IMR-90 (cell line): ENCODE data around the gene SNRNP35. TPM values are rescaled to one million over a fixed set of nuclear protein-coding genes. Genes with fewer than 3 reads are reported as not detected.

ENCODE experiments used
- ATAC-seq: fragments of 200-7000 bp; cut with Tn5 transposase; 2 replicates; pipeline ENCODE4 v1.9.1; 2020; ENCODE audit warnings: low read depth, mild to moderate bottlenecking, moderate library complexity
- BruUV-seq: library from RNA; stranded (reverse); fragments of 400-500 nt; replicated peaks from 2 replicates; lab custom pipeline; 2021; lab: Mats Ljungman, UMichigan
- CTCF ChIA-PET: fragments of 300-600 bp; formaldehyde crosslinking; extraction: SDS; loops from one replicate; lab custom pipeline; 2021; ENCODE audit warnings: antibody characterized with exemption; lab: Yijun Ruan, JAX
- POLR2A ChIA-PET: fragments of 300-600 bp; sonication (Branson Sonifier 250); formaldehyde crosslinking; loops from one replicate; lab custom pipeline; 2022; ENCODE audit warnings: antibody characterized with exemption; ENCODE audit not compliant: unreplicated experiment; lab: Charles Lee
- DNase-seq: peaks from one replicate; pipeline ENCODE4 v3.0.0; 2013
- H2AFZ ChIP-seq: replicated peaks from 2 replicates; pipeline ENCODE3; 2013; ENCODE audit warnings: low read length, mild to moderate bottlenecking; ENCODE audit not compliant: poor library complexity
- H2AK5ac ChIP-seq: 2 replicates; pipeline ENCODE4 v1.6.1; 2013; ENCODE audit warnings: low read depth, low read length, inconsistent platforms
- H2AK9ac ChIP-seq: replicated peaks from 2 replicates; pipeline ENCODE3; 2013; ENCODE audit warnings: mild to moderate bottlenecking, low read depth, low read length, moderate library complexity; ENCODE audit not compliant: poor library complexity
- H2BK120ac ChIP-seq: 2 replicates; pipeline ENCODE4 v1.6.1; 2013; ENCODE audit warnings: low read depth, low read length, inconsistent platforms
- H2BK15ac ChIP-seq: 3 replicates; pipeline ENCODE4 v1.6.1; 2013; ENCODE audit warnings: low read depth, low read length, inconsistent platforms
- H2BK20ac ChIP-seq: 2 replicates; pipeline ENCODE4 v1.6.1; 2013; ENCODE audit warnings: low read depth, mild to moderate bottlenecking, inconsistent platforms, low read length, moderate library complexity
- H2BK5ac ChIP-seq: 2 replicates; pipeline ENCODE4 v1.6.1; 2013; ENCODE audit warnings: mild to moderate bottlenecking, low read depth, low read length, inconsistent platforms; ENCODE audit not compliant: poor library complexity, severe bottlenecking
- H3K14ac ChIP-seq: replicated peaks from 2 replicates; pipeline ENCODE4 v1.6.1; 2013; ENCODE audit warnings: low read depth, low read length, inconsistent platforms
- H3K18ac ChIP-seq: 2 replicates; pipeline ENCODE4 v1.6.1; 2013; ENCODE audit warnings: low read depth, low read length, control low read depth
- H3K23ac ChIP-seq: 2 replicates; pipeline ENCODE4 v1.6.1; 2013; ENCODE audit warnings: low read depth, low read length, inconsistent platforms
- H3K27ac ChIP-seq: 2 replicates; pipeline ENCODE4 v1.5.1; 2013; ENCODE audit warnings: mild to moderate bottlenecking, control low read depth, low read length; ENCODE audit not compliant: insufficient read depth
- H3K27me3 ChIP-seq: 2 replicates; pipeline ENCODE4 v1.6.1; 2013; ENCODE audit warnings: low read length; ENCODE audit not compliant: control insufficient read depth, insufficient read depth
- H3K36me3 ChIP-seq: 2 replicates; pipeline ENCODE4 v1.6.1; 2013; ENCODE audit warnings: low read length, mixed read lengths; ENCODE audit not compliant: control insufficient read depth, insufficient read depth
- H3K4ac ChIP-seq: 2 replicates; pipeline ENCODE4 v1.6.1; 2013; ENCODE audit warnings: low read depth, low read length, inconsistent platforms
- H3K4me1 ChIP-seq: 2 replicates; pipeline ENCODE4 v1.6.1; 2013; ENCODE audit warnings: low read length, mixed read lengths; ENCODE audit not compliant: control insufficient read depth, insufficient read depth
- H3K4me2 ChIP-seq: 2 replicates; pipeline ENCODE4 v1.6.1; 2013; ENCODE audit warnings: low read depth, mild to moderate bottlenecking, control low read depth, low read length, moderate library complexity
- H3K4me3 ChIP-seq: 2 replicates; pipeline ENCODE4 v1.5.1; 2013; ENCODE audit warnings: low read depth, mild to moderate bottlenecking, control low read depth, low read length, moderate library complexity; ENCODE audit not compliant: insufficient read depth
- H3K56ac ChIP-seq: 2 replicates; pipeline ENCODE4 v1.6.1; 2013; ENCODE audit warnings: low read length, inconsistent platforms; ENCODE audit not compliant: insufficient read depth; ENCODE audit errors: extremely low read depth
- H3K79me1 ChIP-seq, 2 experiments: 2 replicates each; pipeline ENCODE4 v1.6.1; 2013; ENCODE audit warnings: low read length in 2 of 2, inconsistent platforms in 1 of 2, low read depth in 1 of 2
- H3K9ac ChIP-seq: 2 replicates; pipeline ENCODE4 v1.6.1; 2013; ENCODE audit warnings: low read depth, low read length, control low read depth
- H3K9me1 ChIP-seq: 2 replicates; pipeline ENCODE4 v1.6.1; 2013; ENCODE audit warnings: low read length, inconsistent platforms; ENCODE audit not compliant: insufficient read depth
- H3K9me3 ChIP-seq: 2 replicates; pipeline ENCODE4 v1.6.1; 2013; ENCODE audit warnings: low read length; ENCODE audit not compliant: control insufficient read depth, insufficient read depth
- H4K20me1 ChIP-seq: 2 replicates; pipeline ENCODE4 v1.6.1; 2013; ENCODE audit warnings: low read length, inconsistent platforms; ENCODE audit not compliant: insufficient read depth
- H4K5ac ChIP-seq: 2 replicates; pipeline ENCODE4 v1.6.1; 2013; ENCODE audit warnings: mild to moderate bottlenecking, low read depth, low read length, control low read depth
- H4K8ac ChIP-seq, 2 experiments: 2 replicates each; pipeline ENCODE4 v1.6.1; 2013; ENCODE audit warnings: low read depth in 2 of 2, low read length in 2 of 2, control low read depth in 1 of 2, inconsistent platforms in 1 of 2
- H4K91ac ChIP-seq: 2 replicates; pipeline ENCODE4 v1.6.1; 2013; ENCODE audit warnings: low read depth, low read length, inconsistent platforms; ENCODE audit not compliant: insufficient read depth
- CTCF ChIP-seq: conservative IDR thresholded peaks from 2 replicates; pipeline ENCODE4 v1.5.1; 2012; ENCODE audit warnings: mild to moderate bottlenecking, low read depth, low read length, improper control_type of control experiment
- FOS ChIP-seq: fragments of 150-350 bp; IDR thresholded peaks from 2 replicates; pipeline ENCODE4 v1.6.1; 2016; ENCODE audit warnings: low read depth, low read length
- MAFK ChIP-seq: IDR thresholded peaks from 2 replicates; pipeline ENCODE4 v1.6.1; 2012; ENCODE audit warnings: low read depth, low read length, improper control_type of control experiment
- MAZ ChIP-seq: IDR thresholded peaks from 2 replicates; pipeline ENCODE4 v1.6.1; 2012; ENCODE audit warnings: low read depth, mild to moderate bottlenecking, low read length, improper control_type of control experiment, moderate library complexity, borderline replicate concordance
- POLR2A ChIP-seq: IDR thresholded peaks from 2 replicates; pipeline ENCODE4 v1.6.1; 2012; ENCODE audit warnings: mild to moderate bottlenecking, low read depth, low read length
- RAD21 ChIP-seq: IDR thresholded peaks from 2 replicates; pipeline ENCODE4 v1.6.1; 2012; ENCODE audit warnings: low read length, improper control_type of control experiment
- SMC3 ChIP-seq: fragments of 150-350 bp; IDR thresholded peaks from 2 replicates; pipeline ENCODE4 v1.6.1; 2016; ENCODE audit warnings: low read depth, mild to moderate bottlenecking, antibody characterized with exemption, low read length, moderate library complexity
- USF2 ChIP-seq: fragments of 150-350 bp; IDR thresholded peaks from 2 replicates; pipeline ENCODE4 v1.6.1; 2017; ENCODE audit warnings: mild to moderate bottlenecking, antibody characterized with exemption, low read length, low read depth
- WGBS, 2 experiments: methylation state at CpG; one replicate each; pipeline versions ENCODE4 v1.1.5 to v1.1.7; 2013; ENCODE audit warnings: missing lambda C conversion rate in 2 of 2; ENCODE audit not compliant: insufficient read length in 1 of 2; ENCODE audit errors: extremely low coverage in 2 of 2; 5-methylcytosine and 5-hydroxymethylcytosine counted together
- dilution Hi-C: fragments of 300-500 bp; cut with HindIII; formaldehyde crosslinking; loops from one replicate; pipeline ENCODE4 v1.14.3; 2018; ENCODE audit warnings: low sequenced_read_pairs; ENCODE audit not compliant: unreplicated experiment
- in situ Hi-C: fragments of 300-500 bp; cut with MboI; formaldehyde crosslinking; loops from 3 replicates; pipeline ENCODE4 v1.14.3; 2019; ENCODE audit warnings: low sequenced_read_pairs, inconsistent platforms, mixed read lengths
- intact Hi-C: fragments of 100-400 bp; cut with micrococcal nuclease; formaldehyde crosslinking; loops from 2 replicates; pipeline ENCODE4 v1.10.0; 2022
- polyA plus RNA-seq, 3 experiments: library from polyadenylated mRNA; depleted of rRNA; stranded (reverse); fragments of >200 nt; gene quantifications; 2 replicates each; pipeline ENCODE4 v1.2.3, GENCODE V29; 2012; ENCODE audit warnings: low replicate concordance in 1 of 3
- total RNA-seq: library from RNA; depleted of rRNA; stranded (reverse); fragments of >200 nt; gene quantifications from 2 replicates; pipeline ENCODE4 v1.2.3, GENCODE V29; 2012

The SNRNP35 gene
- total and polyA plus RNA-seq, 2 of the 4 experiments (the other 2 are of a cell fraction), result 4.7 to 15.4 TPM

- DNase-seq, result no peak
- CTCF ChIA-PET, result interaction anchor here (0.9 kb wide), 1 partner anchor 19 kb away, joined by 5 read pairs; no protein-coding TSS in a partner anchor
- dilution Hi-C loops, result no loop called here
Observed at GRCh38 chr12:123441523-123442164, 16.3 kb upstream of the SNRNP35 start.

More at GRCh38 chr12:123441523-123442164, 16.3 kb upstream of the SNRNP35 start:
- Histone ChIP-seq H3K27ac (no peak overlapping the region), H4K20me1 (no peaks in the 10 kb centered on the region), H3K4ac (no peak overlapping the region), H3K56ac (no peak overlapping the region), H3K36me3 (no peaks in the 10 kb centered on the region), H3K4me2 (no peak overlapping the region), H3K4me3 (no peak overlapping the region), H3K9ac (no peak overlapping the region), H3K14ac (no peak overlapping the region), H4K8ac (no peak overlapping the region), H3K9me1 (0 out of 2 replicates have a peak, but pooled peaks cover 2% of the 10 kb centered on the region), H3K4me1 (peaks cover 7% of the 10 kb centered on the region; the same call in 1 of the 2 replicates), H3K23ac (no peak overlapping the region), H3K9me3 (no peaks in the 10 kb centered on the region), H2AFZ (no peak overlapping the region), H3K79me1 (no peaks in the 10 kb centered on the region), H4K5ac (no peak overlapping the region), H3K27me3 (no peaks in the 10 kb centered on the region), H2BK20ac (no peak overlapping the region), H2BK5ac (no peak overlapping the region), H2BK15ac (no peak overlapping the region), H2AK9ac (no peak overlapping the region), H2AK5ac (no peak overlapping the region), H2BK120ac (no peak overlapping the region), H3K18ac (no peak overlapping the region), H4K91ac (no peak overlapping the region)
- no peak for ATAC-seq
- in situ Hi-C loops (no loop called here), intact Hi-C loops (no loop called here)
- no TSS peak for BruUV-seq
- POLR2A ChIA-PET, result no interaction called here
- TF ChIP-seq MAFK (no peak), MAZ (no peak), FOS (no peak), USF2 (no peak), SMC3 (no peak), POLR2A (no peak), RAD21 (no peak), CTCF (no peak)
- 82% methylated on average over 10 of the region's 13 CpGs; no CpG with 5 or more reads in 1 of the 2 experiments for WGBS, 2 experiments
